ENCODE results near the gene LMBR1. TPM values are rescaled to one million over a fixed set of nuclear protein-coding genes. Genes with fewer than 3 reads are reported as not detected.
"Not testable (repeated sequence)": the region's sequence is repeated elsewhere in the genome, so short reads cannot be mapped to it uniquely, and the experiment has no call there.

Gene LMBR1
- total RNA-seq, 1 donor from 2014 or later = 37.6 TPM

GRCh38 chr7:156811706-156812105, 81.3 kb downstream of the LMBR1 start:
- no peaks in the 10 kb centered on the region for H3K9me3 ChIP-seq (replicated peaks)
- no peak overlapping the region for H3K27ac ChIP-seq (replicated peaks)
- H3K36me3 ChIP-seq = peaks cover 8% of the 10 kb centered on the region
- no peaks in the 10 kb centered on the region for H3K4me1 ChIP-seq
- no peaks in the 10 kb centered on the region for H3K27me3 ChIP-seq (ENCODE audit: low read depth)
- TF ChIP-seq CTCF (IDR thresholded peaks at IDR 0.05; ENCODE audit: borderline replicate concordance) = no peak
- intact Hi-C loops (cut with micrococcal nuclease) = no loop called here
- H3K4me3 ChIP-seq = no peak overlapping the region
- DNase-seq = no peak

GRCh38 chr7:156803656-156804055, 89.3 kb downstream of the LMBR1 start:
- H3K27me3 ChIP-seq (ENCODE audit: low read depth); H3K4me3 ChIP-seq; H3K27ac ChIP-seq (replicated peaks); DNase-seq; H3K36me3 ChIP-seq; H3K9me3 ChIP-seq (replicated peaks); intact Hi-C loops (cut with micrococcal nuclease); H3K4me1 ChIP-seq: not testable (repeated sequence)

GRCh38 chr7:156802214-156802613, 90.8 kb downstream of the LMBR1 start:
- DNase-seq = no peak
- no peak overlapping the region for H3K27ac ChIP-seq (replicated peaks)
- TF ChIP-seq CTCF (IDR thresholded peaks at IDR 0.05; ENCODE audit: borderline replicate concordance) = no peak
- intact Hi-C loops (cut with micrococcal nuclease) = no loop called here
- H3K4me3 ChIP-seq = no peak overlapping the region
- H3K4me1 ChIP-seq = no peaks in the 10 kb centered on the region
- H3K36me3 ChIP-seq = peaks cover 8% of the 10 kb centered on the region
- no peaks in the 10 kb centered on the region for H3K27me3 ChIP-seq (ENCODE audit: low read depth)
- no peaks in the 10 kb centered on the region for H3K9me3 ChIP-seq (replicated peaks)

- Histone ChIP-seq H3K4me1 (peaks cover 9% of the 10 kb centered on the region), H3K9me3 (replicated peaks) (no peaks in the 10 kb centered on the region), H3K27ac (replicated peaks) (no peak overlapping the region), H3K27me3 (ENCODE audit: low read depth) (no peaks in the 10 kb centered on the region), H3K36me3 (peaks cover 21% of the 10 kb centered on the region), H3K4me3 (no peak overlapping the region)
- no peak for DNase-seq
- intact Hi-C loops (cut with micrococcal nuclease) = no loop called here
- TF ChIP-seq CTCF (IDR thresholded peaks at IDR 0.05; ENCODE audit: borderline replicate concordance) = no peak
Observed at GRCh38 chr7:156795415-156795814, 97.6 kb downstream of the LMBR1 start.

- no peak for DNase-seq
- no peaks in the 10 kb centered on the region for H3K27me3 ChIP-seq (ENCODE audit: low read depth)
- no peak overlapping the region for H3K4me3 ChIP-seq
- intact Hi-C loops (cut with micrococcal nuclease) = no loop called here
- no peak for TF ChIP-seq CTCF (IDR thresholded peaks at IDR 0.05; ENCODE audit: borderline replicate concordance)
- H3K9me3 ChIP-seq (replicated peaks) = no peaks in the 10 kb centered on the region
- H3K4me1 ChIP-seq = peaks cover 9% of the 10 kb centered on the region
- H3K36me3 ChIP-seq = peaks cover 20% of the 10 kb centered on the region
- no peak overlapping the region for H3K27ac ChIP-seq (replicated peaks)
Observed at GRCh38 chr7:156793334-156793733, 99.6 kb downstream of the LMBR1 start.

GRCh38 chr7:156792611-156793010, 100.4 kb downstream of the LMBR1 start:
- Histone ChIP-seq H3K36me3 (peaks cover 20% of the 10 kb centered on the region), H3K27me3 (ENCODE audit: low read depth) (no peaks in the 10 kb centered on the region), H3K4me1 (peaks cover 9% of the 10 kb centered on the region), H3K27ac (replicated peaks) (no peak overlapping the region), H3K9me3 (replicated peaks) (no peaks in the 10 kb centered on the region), H3K4me3 (no peak overlapping the region)
- intact Hi-C loops (cut with micrococcal nuclease) = no loop called here
- no peak for TF ChIP-seq CTCF (IDR thresholded peaks at IDR 0.05; ENCODE audit: borderline replicate concordance)
- peak; percentile 20 for DNase-seq
